Activated CD4-positive, CD25-positive, alpha-beta regulatory T cell treated with anti-CD3 and anti-CD28 coated beads, Interleukin-2, amount 50 U/mL, for 24 hours (primary cell): ENCODE results near the gene GPR161.

Experiments
- ATAC-seq, 2 donors: fragments of 150-1000 bp; cut with Tn5 transposase; one replicate each; pipeline ENCODE4 v1.10.0; 2021; ENCODE audit warnings: mild to moderate bottlenecking in 1 of 2, moderate library complexity in 1 of 2

Gene GPR161

GRCh38 chr1:168146626-168147025 is 9.9 kb upstream of the GPR161 start:
- no peak for ATAC-seq

- ATAC-seq: no peak
These were observed 9.4 kb upstream of the GPR161 start for GRCh38 chr1:168146160-168146539.

- ATAC-seq: peak; percentile 95 to 97
These were observed 8.7 kb upstream of the GPR161 start for GRCh38 chr1:168145184-168146159.

- ATAC-seq: no peak
These were observed 5.2 kb upstream of the GPR161 start for GRCh38 chr1:168141871-168142385.

GRCh38 chr1:168139070-168139469 is 2.3 kb upstream of the GPR161 start:
- ATAC-seq: no peak

GRCh38 chr1:168138134-168138533 is 1.4 kb upstream of the GPR161 start:
- ATAC-seq: peak; percentile 58 to 65

- ATAC-seq: no peak
These were observed 738 bp upstream of the GPR161 start for GRCh38 chr1:168137515-168137821.

GRCh38 chr1:168135921-168136708 is 615 bp downstream of the GPR161 start:
- peak in 1 of 2 donors; percentile 11 for ATAC-seq

GRCh38 chr1:168135116-168135920 is 1.4 kb downstream of the GPR161 start:
- no peak for ATAC-seq

- ATAC-seq: no peak
These were observed 2.1 kb downstream of the GPR161 start for GRCh38 chr1:168134642-168135041.

- ATAC-seq: no peak
These were observed 2.6 kb downstream of the GPR161 start for GRCh38 chr1:168134132-168134531.

- no peak for ATAC-seq
These were observed 6.8 kb downstream of the GPR161 start for GRCh38 chr1:168129933-168130332.

GRCh38 chr1:168127503-168127902 is 9.2 kb downstream of the GPR161 start:
- ATAC-seq: no peak

- ATAC-seq: no peak
These were observed 11.7 kb downstream of the GPR161 start for GRCh38 chr1:168125051-168125450.

GRCh38 chr1:168121401-168122011 is 15.2 kb downstream of the GPR161 start:
- ATAC-seq: no peak

GRCh38 chr1:168119750-168120149 is 17.0 kb downstream of the GPR161 start:
- no peak for ATAC-seq

- no peak for ATAC-seq
These were observed 20.4 kb downstream of the GPR161 start for GRCh38 chr1:168116327-168116799.

- no peak for ATAC-seq
These were observed 21.9 kb downstream of the GPR161 start for GRCh38 chr1:168114845-168115244.

- peak; percentile 82 to 88 for ATAC-seq
These were observed 23.9 kb downstream of the GPR161 start for GRCh38 chr1:168112673-168113305.

GRCh38 chr1:168110896-168111545 is 25.7 kb downstream of the GPR161 start:
- no peak for ATAC-seq

GRCh38 chr1:168106274-168106673 is 30.5 kb downstream of the GPR161 start:
- no peak for ATAC-seq
